HG03103 (cell line): ENCODE data around the gene SHMT2.
A peak's percentile ranks its signal among the peaks of the same experiment; 100 is the strongest.
"Not testable (repeated sequence)": the region's sequence is repeated elsewhere in the genome, so short reads cannot be mapped to it uniquely, and the experiment has no call there.

Source experiments
- ATAC-seq: cut with Tn5 transposase; IDR thresholded peaks from one replicate; pipeline ENCODE4 v1.9.1; 2021; ENCODE audit warnings: low read depth; ENCODE audit not compliant: unreplicated experiment

SHMT2 gene

GRCh38 chr12:57258977-57259970 lies 29.8 kb downstream of the SHMT2 start:
- no peak for ATAC-seq

GRCh38 chr12:57260366-57260765 lies 30.9 kb downstream of the SHMT2 start:
- no peak for ATAC-seq

- ATAC-seq: no peak
Observed at GRCh38 chr12:57261428-57261865, 31.9 kb downstream of the SHMT2 start.

GRCh38 chr12:57262126-57262822 lies 32.8 kb downstream of the SHMT2 start:
- no peak for ATAC-seq

GRCh38 chr12:57263096-57263495 lies 33.6 kb downstream of the SHMT2 start:
- no peak for ATAC-seq

- ATAC-seq: no peak
Observed at GRCh38 chr12:57266681-57267080, 37.2 kb downstream of the SHMT2 start.

- ATAC-seq: no peak
Observed at GRCh38 chr12:57268264-57268663, 38.8 kb downstream of the SHMT2 start.

- ATAC-seq: no peak
Observed at GRCh38 chr12:57270966-57271470, 41.5 kb downstream of the SHMT2 start.

- no peak for ATAC-seq
Observed at GRCh38 chr12:57272337-57273151, 43.0 kb downstream of the SHMT2 start.

- no peak for ATAC-seq
Observed at GRCh38 chr12:57273516-57273915, 44.0 kb downstream of the SHMT2 start.

GRCh38 chr12:57276233-57276632 lies 46.7 kb downstream of the SHMT2 start:
- ATAC-seq: not testable (repeated sequence)

GRCh38 chr12:57276935-57277563 lies 47.5 kb downstream of the SHMT2 start:
- no peak for ATAC-seq

- ATAC-seq: no peak
Observed at GRCh38 chr12:57278465-57279381, 49.2 kb downstream of the SHMT2 start.

- ATAC-seq: peak; percentile 93
Observed at GRCh38 chr12:57280211-57281062, 50.9 kb downstream of the SHMT2 start.

- ATAC-seq: not testable (repeated sequence)
Observed at GRCh38 chr12:57282073-57282472, 52.6 kb downstream of the SHMT2 start.
